GM12891 (cell line): ENCODE results near the gene RBFOX1.

Experiments
- DNase-seq: peaks from one replicate; pipeline ENCODE4 v3.0.0; 2011; ENCODE audit warnings: low spot score; ENCODE audit not compliant: insufficient read length
- FAIRE-seq: peaks from 2 replicates; lab custom pipeline; 2011; peaks lifted over from hg19 to GRCh38; lab: Jason Lieb, UNC
- PAX5 ChIP-seq: IDR thresholded peaks from 2 replicates; pipeline ENCODE4 v1.6.1; 2011; ENCODE audit warnings: low read length, moderate library complexity, mild to moderate bottlenecking; ENCODE audit not compliant: insufficient read depth, severe bottlenecking
- POLR2A ChIP-seq: IDR thresholded peaks from 2 replicates; pipeline ENCODE4 v1.6.1; 2011; ENCODE audit warnings: low read depth, low read length, control low read depth
- POLR2AphosphoS5 ChIP-seq: IDR thresholded peaks from 2 replicates; pipeline ENCODE4 v1.6.1; 2011; ENCODE audit warnings: low read depth, low read length, control low read depth
- POU2F2 ChIP-seq: IDR thresholded peaks from 2 replicates; pipeline ENCODE4 v1.6.1; 2011; ENCODE audit warnings: low read depth, mild to moderate bottlenecking, control low read depth, low read length, moderate library complexity
- SPI1 ChIP-seq: IDR thresholded peaks from 2 replicates; pipeline ENCODE4 v1.6.1; 2011; ENCODE audit warnings: low read depth, low read length, control low read depth
- TAF1 ChIP-seq: IDR thresholded peaks from 2 replicates; pipeline ENCODE4 v1.6.1; 2011; ENCODE audit warnings: low read depth, low read length, control low read depth

RBFOX1 gene

GRCh38 chr16:7629571-7629970, 296.9 kb downstream of the RBFOX1 start:
- DNase-seq = no peak
- TF ChIP-seq TAF1 (no peak), PAX5 (no peak), SPI1 (no peak), POLR2AphosphoS5 (no peak), POU2F2 (no peak)
- no peak for FAIRE-seq

GRCh38 chr16:7637446-7637845, 304.8 kb downstream of the RBFOX1 start:
- no peak for DNase-seq
- no peak for FAIRE-seq
- TF ChIP-seq POU2F2 (no peak), SPI1 (no peak), PAX5 (no peak), POLR2A (no peak), TAF1 (no peak), POLR2AphosphoS5 (no peak)

- TF ChIP-seq POLR2A = no peak
- no peak for TF ChIP-seq POU2F2
- TF ChIP-seq POLR2AphosphoS5 = no peak
- TF ChIP-seq PAX5 = no peak
- no peak for TF ChIP-seq SPI1
- no peak for TF ChIP-seq TAF1
- DNase-seq (no peak), FAIRE-seq (no peak)
Observed at GRCh38 chr16:7638306-7638705, 305.7 kb downstream of the RBFOX1 start.

GRCh38 chr16:7640334-7640733, 307.7 kb downstream of the RBFOX1 start:
- FAIRE-seq = no peak
- DNase-seq = no peak
- TF ChIP-seq POU2F2 (no peak), PAX5 (no peak), TAF1 (no peak)

GRCh38 chr16:7644176-7644575, 311.5 kb downstream of the RBFOX1 start:
- FAIRE-seq (no peak), DNase-seq (no peak)
- no peak for TF ChIP-seq SPI1
- TF ChIP-seq POLR2A = no peak
- TF ChIP-seq PAX5 = no peak
- TF ChIP-seq POU2F2 = no peak
- TF ChIP-seq POLR2AphosphoS5 = no peak
- no peak for TF ChIP-seq TAF1

GRCh38 chr16:7644811-7645210, 312.2 kb downstream of the RBFOX1 start:
- FAIRE-seq (no peak), DNase-seq (no peak)

GRCh38 chr16:7646821-7647500, 314.3 kb downstream of the RBFOX1 start:
- FAIRE-seq (no peak), DNase-seq (no peak)
- no peak for TF ChIP-seq POLR2A
- no peak for TF ChIP-seq PAX5
- no peak for TF ChIP-seq POLR2AphosphoS5
- no peak for TF ChIP-seq SPI1
- TF ChIP-seq POU2F2 = no peak
- no peak for TF ChIP-seq TAF1

More at GRCh38 chr16:7644811-7645210, 312.2 kb downstream of the RBFOX1 start:
- no peak for TF ChIP-seq TAF1
- no peak for TF ChIP-seq POLR2AphosphoS5
- no peak for TF ChIP-seq SPI1
- no peak for TF ChIP-seq POU2F2
- TF ChIP-seq PAX5 = no peak
- no peak for TF ChIP-seq POLR2A

GRCh38 chr16:7650431-7650830, 317.8 kb downstream of the RBFOX1 start:
- no peak for DNase-seq
- no peak for FAIRE-seq
- no peak for TF ChIP-seq POLR2AphosphoS5

- TF ChIP-seq POU2F2 (no peak), SPI1 (no peak), PAX5 (no peak), TAF1 (no peak), POLR2A (no peak), POLR2AphosphoS5 (no peak)
- FAIRE-seq (no peak), DNase-seq (no peak)
Observed at GRCh38 chr16:7651803-7652570, 319.3 kb downstream of the RBFOX1 start.

- DNase-seq (no peak), FAIRE-seq (no peak)
- TF ChIP-seq POU2F2 (no peak), POLR2AphosphoS5 (no peak), SPI1 (no peak), PAX5 (no peak), TAF1 (no peak), POLR2A (no peak)
Observed at GRCh38 chr16:7653746-7654461, 321.3 kb downstream of the RBFOX1 start.
